Activated T-cell treated with anti-CD3 and anti-CD28 coated beads, Interleukin-2, amount 50 U/mL, for 1 hour (primary cell): ENCODE data around the gene CFAP54.

Experiments used
- DNase-seq: peaks from one replicate; pipeline ENCODE4 v3.0.0-alpha.2; 2020

CFAP54 gene

DNA sequence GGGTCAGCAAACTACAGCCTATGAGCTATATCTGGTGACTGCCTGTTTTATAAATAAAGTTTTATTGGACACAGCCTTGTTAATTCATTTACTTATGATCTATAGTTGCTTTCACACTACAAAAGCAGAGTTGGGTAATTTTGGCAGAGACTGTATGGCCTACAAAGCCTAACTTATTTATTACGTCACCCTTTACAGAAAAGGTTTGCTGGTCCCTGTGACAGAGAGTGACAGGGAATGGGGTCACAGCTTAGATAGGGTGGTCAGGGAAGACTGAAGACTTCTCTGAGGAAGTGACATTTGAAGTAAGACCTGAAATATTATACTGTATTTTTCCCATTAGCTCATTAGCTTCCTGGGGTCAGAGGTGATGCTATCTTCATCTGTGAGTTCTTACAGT is 342.0 kb downstream of the CFAP54 start:
- no peak for DNase-seq

- no peak for DNase-seq
These were observed 356.9 kb downstream of the CFAP54 start for GRCh38 chr12:96846293-96846692.

DNA sequence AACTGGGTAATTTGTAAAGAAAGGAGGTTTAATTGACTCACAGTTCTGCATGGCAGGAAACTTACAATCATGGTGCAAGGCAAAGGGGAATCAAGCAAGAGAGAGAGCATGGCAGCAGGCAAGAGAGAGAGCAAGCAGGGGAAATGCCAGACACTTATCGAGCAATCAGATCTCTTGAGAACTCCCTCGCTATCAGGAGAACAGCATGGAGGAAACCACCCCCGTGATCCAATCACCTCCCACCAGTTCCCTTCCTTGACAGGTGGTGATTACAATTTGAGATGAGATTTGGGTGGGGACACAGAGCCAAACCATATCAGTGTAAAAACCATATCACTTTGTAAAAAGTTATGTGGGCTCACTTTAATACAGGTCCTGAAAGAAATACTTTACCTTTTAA is 361.3 kb downstream of the CFAP54 start:
- no peak for DNase-seq

DNA sequence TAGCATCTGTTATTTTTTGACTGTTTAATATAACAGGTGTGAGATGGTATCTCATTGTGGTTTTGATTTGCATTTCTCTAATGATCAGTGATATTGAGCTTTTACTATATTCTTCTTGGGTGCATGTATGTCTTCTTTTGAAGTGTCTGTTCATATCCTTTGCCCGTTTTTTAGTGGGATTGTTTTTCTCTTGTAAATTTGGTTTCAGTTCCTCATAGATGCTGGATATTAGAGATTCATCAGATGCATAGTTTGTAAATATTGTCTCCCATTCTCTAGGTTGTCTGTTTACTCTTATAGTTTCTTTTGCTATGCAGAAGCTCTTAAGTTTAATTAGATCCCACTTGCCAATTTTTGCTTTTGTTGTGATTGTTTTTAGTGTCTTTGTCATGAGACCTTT is 368.8 kb downstream of the CFAP54 start:
- DNase-seq = no peak

DNA sequence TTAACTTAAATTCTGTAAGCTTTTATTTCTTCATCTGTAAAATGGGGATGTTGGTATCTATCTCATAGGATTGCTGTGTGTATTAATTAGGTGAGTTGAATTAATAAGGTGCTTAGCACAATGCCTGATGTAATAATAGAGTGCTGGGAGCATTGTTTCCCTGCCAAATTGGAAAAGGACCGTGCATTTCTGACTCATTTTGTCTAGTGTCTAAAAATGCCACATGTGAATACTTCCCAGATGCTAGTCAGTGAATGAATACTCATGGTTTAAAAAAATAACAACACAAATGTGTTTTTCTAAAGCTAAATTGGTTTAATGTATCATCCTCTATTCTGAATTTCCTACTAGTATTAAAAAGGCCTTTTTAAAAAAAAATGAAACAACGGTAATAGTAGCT is 372.3 kb downstream of the CFAP54 start:
- DNase-seq = no peak

- no peak for DNase-seq
These were observed 372.9 kb downstream of the CFAP54 start for GRCh38 chr12:96862326-96862725.

DNA sequence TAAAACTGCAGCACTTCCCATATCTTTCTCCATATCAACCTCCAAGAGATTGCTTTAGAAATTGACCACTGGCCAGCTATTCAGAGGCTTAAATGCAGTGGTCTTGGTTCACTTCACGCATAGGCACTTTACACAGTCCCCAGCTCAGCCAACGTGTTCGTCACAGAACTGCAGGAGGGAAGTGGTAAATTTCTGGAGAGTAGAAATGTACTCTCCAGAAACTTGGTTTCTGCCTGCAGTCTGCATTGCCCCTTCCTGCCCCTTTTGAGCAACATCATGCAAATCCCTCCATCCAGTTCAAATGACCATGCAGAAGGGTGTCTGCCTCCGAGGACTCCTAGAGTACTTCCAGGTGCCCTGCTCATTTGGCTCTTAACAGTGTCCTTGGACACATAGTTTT is 375.0 kb downstream of the CFAP54 start:
- no peak for DNase-seq

DNA sequence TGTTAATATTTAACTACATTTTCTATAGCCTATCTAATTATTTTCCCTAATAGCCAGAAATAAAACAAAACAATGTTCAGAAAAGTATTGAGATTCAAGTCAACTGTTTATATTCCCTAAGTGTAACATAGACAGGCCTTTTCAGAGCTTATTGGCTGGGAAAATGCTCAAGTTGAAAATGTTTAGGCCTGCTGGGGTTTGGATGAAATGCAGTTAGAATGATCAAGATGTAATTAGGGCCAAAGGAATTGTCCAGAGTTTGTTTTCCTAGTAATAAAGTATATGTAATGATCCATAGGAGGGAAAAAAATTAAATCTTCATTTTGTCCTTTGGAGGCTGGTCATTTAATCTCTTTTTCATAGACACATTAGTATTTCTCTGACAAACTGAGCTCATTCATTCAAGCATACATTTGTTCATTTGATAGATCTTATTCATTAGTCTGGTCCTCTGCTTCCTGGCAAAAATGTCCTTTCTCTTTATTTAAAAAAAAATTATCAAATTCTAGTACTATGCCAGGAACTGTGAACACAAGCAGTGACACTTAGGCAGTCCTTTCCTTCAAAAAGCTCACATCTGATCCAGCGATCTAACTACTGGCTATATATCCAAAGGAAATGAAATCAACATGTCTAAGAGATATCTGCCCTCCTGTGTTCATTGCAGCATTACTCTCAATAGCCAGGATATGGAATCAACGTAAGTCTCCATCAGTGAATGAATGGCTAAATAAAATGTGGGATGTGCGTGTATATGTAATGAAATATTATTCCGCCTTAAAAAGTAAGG is 377.6 kb downstream of the CFAP54 start:
- no peak for DNase-seq

DNA sequence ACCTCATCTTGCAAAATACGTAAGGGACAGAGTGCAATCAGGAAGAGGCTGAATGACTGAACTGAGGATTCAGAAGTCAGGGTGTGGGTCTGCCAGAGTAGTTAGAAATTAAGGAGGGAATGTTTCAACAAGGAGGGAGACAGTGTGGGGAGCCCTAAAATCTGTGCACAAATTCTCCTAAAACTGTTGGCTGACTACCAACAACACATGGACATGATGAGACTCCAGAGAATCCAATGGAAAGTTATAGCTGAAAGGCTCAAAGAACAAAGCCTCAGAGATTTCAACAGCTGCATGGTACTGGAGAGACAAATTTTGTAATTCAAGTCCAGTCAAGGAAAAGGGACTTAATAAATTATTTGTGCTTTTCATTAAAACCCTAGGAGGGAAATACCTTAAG is 381.6 kb downstream of the CFAP54 start:
- DNase-seq = no peak

- DNase-seq = no peak
These were observed 383.6 kb downstream of the CFAP54 start for GRCh38 chr12:96872961-96873360.

DNA sequence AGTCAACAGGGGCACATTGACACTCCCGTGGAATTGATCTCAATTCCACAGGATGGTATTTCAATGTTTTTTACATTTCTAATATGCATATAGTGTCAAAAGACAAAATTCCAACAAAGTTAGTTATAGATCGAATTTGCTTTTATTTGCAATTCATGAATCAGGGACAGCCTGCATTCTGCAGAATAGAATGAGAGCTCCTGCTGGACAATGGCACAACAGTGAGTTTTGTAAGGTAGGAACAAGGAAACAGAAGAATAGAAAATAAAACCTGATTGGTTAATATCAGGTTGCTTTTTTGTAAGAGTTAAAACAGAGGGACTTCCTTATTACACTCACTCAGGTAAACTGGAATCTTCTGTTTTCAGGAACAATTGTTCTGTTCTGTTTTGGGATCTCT is 384.8 kb downstream of the CFAP54 start:
- no peak for DNase-seq

DNA sequence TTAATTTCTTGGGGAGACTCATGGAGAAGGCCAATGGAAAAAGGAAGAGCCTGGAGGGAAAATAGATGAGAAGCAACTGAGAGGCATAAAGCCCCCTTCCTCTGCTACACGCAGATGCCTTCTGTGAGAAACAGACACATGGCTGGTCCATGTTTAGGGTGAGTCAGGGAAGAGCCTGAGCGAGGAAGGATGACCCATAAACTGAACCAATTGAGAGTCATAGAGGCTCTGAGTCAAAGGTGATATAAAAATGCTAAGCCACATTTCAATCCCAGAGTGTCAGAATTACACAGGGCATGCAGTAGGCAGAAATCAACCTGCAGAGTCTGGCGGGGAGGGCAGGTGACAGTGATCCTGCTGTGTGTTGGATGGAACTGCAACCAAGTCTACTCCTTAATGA is 387.6 kb downstream of the CFAP54 start:
- no peak for DNase-seq

DNA sequence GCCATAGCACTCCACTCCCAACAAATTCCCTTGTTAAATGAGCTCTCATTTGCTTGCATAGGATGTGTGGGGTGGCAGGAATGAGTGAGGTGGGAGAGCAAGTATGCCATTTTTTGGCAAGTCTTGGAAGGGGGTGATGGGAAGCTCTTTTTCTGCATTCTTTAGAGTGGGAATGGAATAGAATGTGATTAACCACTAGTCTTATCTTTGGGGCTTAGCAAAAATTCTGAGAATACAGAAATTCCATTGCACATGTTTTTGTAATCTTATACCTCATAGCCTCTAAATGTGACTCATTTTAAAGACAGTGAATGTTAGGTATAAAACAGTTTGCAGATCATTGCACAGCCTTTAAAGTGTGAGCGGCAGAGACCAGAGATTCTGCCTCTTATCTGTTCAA is 389.3 kb downstream of the CFAP54 start:
- DNase-seq = no peak

DNA sequence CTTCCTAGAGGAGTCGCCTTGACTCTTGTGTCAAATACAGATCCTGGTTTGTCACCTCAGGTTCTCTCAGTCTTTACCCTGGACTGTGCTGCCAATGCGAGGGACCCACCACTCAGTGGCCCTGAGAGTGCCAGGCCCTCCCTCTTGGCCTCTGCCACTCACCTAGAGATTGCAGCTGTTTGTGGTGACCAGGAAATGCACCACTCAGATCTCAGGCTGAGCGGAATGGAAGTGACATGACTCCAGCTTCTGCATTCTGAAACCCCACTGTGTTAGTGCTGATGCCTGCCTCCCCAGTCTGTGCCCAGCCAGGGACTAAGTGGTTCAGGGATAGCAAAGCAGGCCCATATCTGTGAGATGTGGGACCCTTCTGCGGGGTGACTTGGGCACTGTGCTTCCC is 389.9 kb downstream of the CFAP54 start:
- DNase-seq = no peak

DNA sequence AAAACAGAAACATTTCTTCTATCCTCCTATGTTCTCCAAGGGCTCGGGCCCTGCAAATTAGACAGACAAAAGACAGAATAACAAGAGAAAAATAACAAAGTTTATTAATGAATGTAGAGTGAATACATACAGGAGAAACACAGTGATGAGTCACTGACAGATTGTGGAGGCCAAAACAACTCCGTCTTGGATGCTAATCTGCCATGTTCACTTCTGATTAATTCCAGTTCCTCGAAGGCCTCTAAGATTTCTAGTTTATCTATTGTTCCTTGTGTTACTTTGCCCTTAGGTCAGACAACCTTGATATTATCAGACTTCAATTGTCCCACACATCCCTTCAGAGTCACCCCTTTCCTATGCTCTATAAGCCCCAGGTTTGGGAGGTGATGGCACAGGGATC is 390.8 kb downstream of the CFAP54 start:
- no peak for DNase-seq

DNA sequence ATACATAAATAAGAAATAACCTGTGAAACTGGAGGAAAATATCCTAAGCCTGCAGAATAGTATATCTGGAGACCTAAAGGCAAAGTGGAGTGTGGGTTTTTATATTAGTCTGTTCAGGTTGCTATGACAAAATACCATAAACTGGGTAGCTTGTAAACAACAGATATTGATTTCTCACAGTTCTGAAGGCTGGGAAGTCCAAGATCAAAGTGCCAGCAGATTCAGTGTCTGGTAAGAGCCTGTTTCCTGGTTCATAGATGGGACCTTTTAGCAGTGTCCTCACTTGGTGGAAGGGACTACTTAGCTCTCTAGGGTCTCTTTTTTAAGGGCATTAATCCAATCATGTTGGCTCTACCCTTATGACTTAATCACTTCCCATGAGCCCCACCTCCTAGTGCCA is 392.2 kb downstream of the CFAP54 start:
- DNase-seq = no peak

- no peak for DNase-seq
These were observed 393.5 kb downstream of the CFAP54 start for GRCh38 chr12:96882862-96883261.

DNA sequence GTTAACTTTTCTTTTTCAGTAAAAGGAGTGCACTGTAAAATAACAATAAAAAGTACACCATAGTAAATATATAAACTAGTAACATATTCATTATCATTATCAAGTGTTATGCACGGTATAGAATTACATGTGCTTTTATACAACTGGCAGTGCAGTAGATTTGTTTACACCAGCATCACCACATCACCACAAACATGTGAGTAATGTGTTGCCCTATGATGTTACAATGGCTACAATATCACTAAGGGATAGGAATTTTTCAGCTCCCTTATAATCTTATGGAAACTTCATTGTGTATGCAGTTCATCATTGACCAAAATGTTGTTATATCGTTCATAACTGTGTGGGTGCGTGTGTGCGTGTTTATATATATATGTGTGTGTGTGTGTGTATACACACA is 394.2 kb downstream of the CFAP54 start:
- no peak for DNase-seq

DNA sequence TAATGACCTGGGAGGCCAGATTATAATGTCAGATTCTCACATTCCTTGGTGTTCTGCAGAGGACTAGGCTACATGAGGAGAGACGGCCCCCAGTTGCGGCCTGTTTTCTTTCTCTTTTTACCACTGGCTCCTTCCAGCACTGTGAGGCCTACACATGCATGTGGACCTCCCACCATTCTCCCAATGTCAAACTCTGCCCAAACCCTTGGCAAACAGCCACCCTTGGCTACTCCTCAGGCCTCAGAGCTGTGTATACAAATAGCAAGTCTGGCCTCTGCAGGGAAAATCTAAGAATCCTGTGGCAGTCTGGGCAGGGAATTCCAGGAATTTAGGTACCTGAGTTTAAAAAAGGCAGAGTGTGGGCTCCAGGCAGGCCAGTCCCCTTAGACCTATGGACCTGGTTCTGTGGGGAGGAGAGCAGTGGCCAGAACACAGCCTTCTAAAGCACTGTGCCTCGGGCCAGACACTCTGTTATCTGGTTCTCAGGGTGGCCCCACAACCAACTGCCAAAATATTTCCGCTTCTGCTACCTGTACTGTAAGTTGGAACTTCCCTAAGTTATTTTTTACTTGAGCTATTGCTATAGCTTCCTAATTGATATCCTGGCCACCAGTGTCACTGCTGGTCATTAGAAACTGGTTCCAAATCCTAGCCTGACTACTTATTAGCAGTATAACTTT is 397.8 kb downstream of the CFAP54 start:
- no peak for DNase-seq

DNA sequence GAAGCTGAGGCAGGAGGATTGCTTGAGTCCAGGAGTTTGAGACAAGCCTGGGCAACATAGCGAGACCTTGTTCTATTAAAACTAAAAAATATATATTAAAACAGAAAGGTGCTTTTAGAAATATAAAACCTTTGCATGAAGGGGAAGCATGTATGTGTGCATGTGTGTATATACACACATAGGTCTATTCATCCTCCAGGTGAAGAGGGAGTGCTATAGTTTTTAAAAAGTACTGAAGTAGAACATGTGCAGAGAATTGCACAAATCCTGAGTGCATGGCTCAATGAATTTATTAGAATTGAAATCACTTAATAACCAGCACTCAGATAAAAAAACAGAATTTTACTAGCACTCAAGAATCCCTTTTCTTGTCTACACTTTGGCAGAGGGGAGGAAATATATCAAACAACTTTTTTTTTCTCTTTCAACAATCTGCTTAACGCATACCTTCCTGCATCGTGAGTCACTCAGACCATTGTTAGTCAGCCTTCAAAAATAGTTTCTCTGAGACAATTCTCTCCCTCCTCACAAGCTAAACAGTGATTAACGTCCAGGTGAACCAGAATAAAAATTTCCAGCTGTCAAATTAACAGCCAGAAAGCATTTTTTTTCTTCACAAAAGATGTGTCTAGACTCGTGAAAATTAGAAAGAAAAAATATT is 400.0 kb downstream of the CFAP54 start:
- no peak for DNase-seq

DNA sequence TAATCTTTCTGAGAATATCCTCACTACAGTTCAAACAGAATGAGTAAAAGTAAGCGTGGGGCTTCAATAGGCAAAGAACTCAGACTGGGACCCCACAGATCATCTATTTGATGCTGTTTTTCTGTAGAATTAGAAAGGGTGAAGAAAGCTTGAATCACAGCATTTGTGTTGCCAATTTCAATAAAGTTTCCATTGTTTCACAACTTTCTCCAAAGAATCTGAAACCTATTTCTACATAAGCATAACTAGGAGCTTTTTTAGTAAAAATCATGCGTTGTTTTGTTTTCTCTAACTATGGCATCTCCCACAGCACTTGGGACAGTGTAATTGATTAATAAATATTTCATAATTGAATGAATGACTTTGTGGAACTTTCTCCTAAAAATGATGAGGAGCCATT is 401.0 kb downstream of the CFAP54 start:
- no peak for DNase-seq

DNA sequence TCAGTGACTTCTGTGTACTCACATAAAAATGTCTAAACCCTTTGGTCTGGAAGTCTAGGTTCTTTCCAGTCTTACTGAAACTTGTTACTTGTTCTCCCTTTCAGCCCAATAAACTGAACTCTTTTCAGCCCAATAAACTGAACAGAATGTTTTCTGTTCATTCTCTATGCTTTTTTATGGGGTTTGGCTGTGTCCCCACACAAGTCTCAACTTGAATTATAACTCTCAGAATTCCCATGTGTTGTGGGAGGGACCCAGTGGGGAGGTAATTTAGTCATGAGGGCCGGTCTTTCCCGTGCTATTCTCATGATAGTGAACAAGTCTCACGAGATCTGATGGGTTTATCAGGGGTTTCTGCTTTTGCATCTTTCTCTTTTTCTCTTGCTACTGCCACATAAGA is 402.7 kb downstream of the CFAP54 start:
- DNase-seq = no peak

DNA sequence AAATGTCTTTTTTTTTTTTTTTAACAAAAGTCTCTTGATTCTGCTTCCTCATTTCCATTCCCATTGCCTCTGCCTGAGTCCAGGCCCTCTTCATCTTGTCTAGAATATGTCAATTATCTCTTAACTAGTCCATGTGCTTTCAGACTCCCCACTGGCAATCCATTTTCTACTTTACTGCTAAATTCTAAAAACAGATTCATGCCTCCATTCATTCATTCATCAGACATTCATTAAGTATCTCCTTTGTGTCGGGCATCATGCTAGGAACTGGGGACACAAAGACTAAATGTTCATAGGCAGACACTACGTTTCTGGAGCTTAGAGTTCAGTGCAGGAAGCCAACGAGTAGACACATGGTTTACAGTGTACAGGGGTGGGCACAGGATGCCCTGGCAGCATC is 408.0 kb downstream of the CFAP54 start:
- no peak for DNase-seq

DNA sequence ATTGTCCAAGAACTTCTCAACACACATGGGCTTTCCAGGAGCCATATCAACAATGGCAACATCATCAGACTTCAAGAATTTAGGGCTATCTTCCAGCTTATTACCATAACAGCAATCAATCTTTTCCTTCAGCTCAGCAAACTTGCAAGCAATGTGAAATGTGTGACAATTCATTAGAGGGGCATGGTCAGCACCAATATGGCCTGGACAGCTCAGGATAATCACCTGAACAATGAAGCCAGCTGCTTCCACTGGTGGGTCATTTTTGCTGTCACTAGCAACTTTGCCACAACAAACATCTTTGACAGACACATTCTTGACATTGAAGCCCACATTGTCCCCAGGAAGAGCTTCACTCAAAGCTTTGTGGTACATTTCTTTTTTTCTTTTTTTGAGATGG is 411.8 kb downstream of the CFAP54 start:
- DNase-seq = no peak
